Measurements from ENCODE around the gene G2E3. TPM values are rescaled to one million over a fixed set of nuclear protein-coding genes. Genes with fewer than 3 reads are reported as not detected.

G2E3 gene
- total RNA-seq, 1 donor from 2014 or later, result 14.0 TPM

DNA sequence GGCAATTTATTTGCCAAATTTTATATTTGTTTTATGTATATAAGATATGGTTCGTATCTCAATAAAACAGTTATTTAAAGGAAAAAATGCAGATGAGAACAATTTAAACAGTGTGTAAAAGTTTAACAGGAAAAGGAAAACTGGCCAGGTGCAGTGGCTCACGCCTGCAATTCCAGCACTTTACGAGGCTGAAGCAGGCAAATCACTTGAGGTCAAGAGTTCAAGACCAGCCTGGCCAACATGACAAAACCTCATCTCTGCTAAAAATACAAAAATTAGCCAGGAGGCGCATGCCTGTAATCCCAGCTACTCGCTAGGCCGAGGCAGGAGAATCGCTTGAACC lies 22.3 kb downstream of the G2E3 start:
- Histone ChIP-seq H3K4me1 (no peaks in the 10 kb centered on the region), H3K9me3 (no peaks in the 10 kb centered on the region), H3K36me3 (no peaks in the 10 kb centered on the region), H3K27ac (no peak overlapping the region), H3K27me3 (no peaks in the 10 kb centered on the region), H3K4me3 (no peak overlapping the region)
- intact Hi-C loops (cut with DNase I), result no loop called here
- ATAC-seq, result no peak
- no peak for TF ChIP-seq CTCF (IDR thresholded peaks at IDR 0.05)
- no peak for DNase-seq

DNA sequence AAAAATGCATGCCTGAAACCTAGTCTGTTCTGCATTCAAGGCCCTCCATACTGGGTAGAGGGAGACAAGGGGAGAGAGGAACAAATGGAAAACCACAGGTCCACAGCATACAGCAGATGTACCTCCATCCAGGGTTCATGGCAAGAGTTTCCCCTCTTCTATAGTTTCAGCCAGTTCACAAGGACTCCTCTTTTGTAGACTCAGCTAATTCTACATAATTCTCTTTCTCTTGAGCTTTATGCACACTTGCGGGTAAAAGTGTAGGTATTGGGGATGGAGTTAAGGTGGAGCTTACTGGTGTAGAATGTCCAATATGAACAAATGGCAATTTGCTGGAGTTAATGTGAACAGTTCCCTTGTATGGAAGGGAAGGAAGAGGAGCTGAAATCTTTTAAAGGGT lies 23.4 kb downstream of the G2E3 start:
- no peak overlapping the region for H3K4me3 ChIP-seq
- intact Hi-C loops (cut with DNase I), result no loop called here
- H3K4me1 ChIP-seq, result no peaks in the 10 kb centered on the region
- no peak overlapping the region for H3K27ac ChIP-seq
- no peaks in the 10 kb centered on the region for H3K9me3 ChIP-seq
- no peaks in the 10 kb centered on the region for H3K27me3 ChIP-seq
- no peaks in the 10 kb centered on the region for H3K36me3 ChIP-seq
- TF ChIP-seq CTCF (IDR thresholded peaks at IDR 0.05), result no peak
- DNase-seq, result no peak
- ATAC-seq, result no peak

DNA sequence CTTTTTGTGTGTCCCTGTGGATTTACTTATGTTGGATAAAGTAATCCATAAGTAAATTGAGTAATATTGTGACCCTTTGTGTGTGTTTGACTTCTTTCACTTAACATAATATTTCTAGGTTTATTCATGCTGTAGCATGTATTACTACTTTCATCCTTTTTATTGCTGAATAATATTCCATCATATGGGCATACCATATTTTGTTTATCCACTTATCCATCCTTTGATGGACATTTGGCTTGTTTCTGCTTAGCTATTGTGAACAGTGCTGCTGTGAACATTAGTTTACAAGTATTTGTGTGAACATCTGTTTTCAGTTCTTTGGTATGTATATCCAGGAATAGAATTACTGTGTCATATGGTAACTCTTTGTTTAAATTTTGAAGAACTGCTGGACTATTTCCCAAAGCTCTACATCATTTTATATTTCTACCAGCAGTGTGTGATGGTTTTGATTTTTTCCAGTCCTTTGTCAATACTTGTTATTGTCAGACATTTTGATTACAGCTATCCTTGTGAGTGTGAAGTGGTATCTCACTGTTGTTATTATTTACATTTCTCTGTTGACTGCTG lies 25.2 kb downstream of the G2E3 start:
- no peak for DNase-seq
- Histone ChIP-seq H3K27me3 (no peaks in the 10 kb centered on the region), H3K9me3 (no peaks in the 10 kb centered on the region), H3K4me1 (no peaks in the 10 kb centered on the region), H3K4me3 (no peak overlapping the region), H3K27ac (no peak overlapping the region), H3K36me3 (no peaks in the 10 kb centered on the region)
- intact Hi-C loops (cut with DNase I), result no loop called here
- TF ChIP-seq CTCF (IDR thresholded peaks at IDR 0.05), result no peak
- no peak for ATAC-seq

GRCh38 chr14:30585204-30585603 lies 26.2 kb downstream of the G2E3 start:
- Histone ChIP-seq H3K4me1 (no peaks in the 10 kb centered on the region), H3K27ac (no peak overlapping the region), H3K9me3 (no peaks in the 10 kb centered on the region), H3K4me3 (no peak overlapping the region), H3K36me3 (peaks cover 9% of the 10 kb centered on the region), H3K27me3 (no peaks in the 10 kb centered on the region)
- DNase-seq (no peak), ATAC-seq (no peak)
- no peak for TF ChIP-seq CTCF (IDR thresholded peaks at IDR 0.05)
- intact Hi-C loops (cut with DNase I), result no loop called here

GRCh38 chr14:30587141-30587540 lies 28.2 kb downstream of the G2E3 start:
- Histone ChIP-seq H3K4me3 (no peak overlapping the region), H3K27me3 (no peaks in the 10 kb centered on the region), H3K4me1 (no peaks in the 10 kb centered on the region), H3K27ac (no peak overlapping the region), H3K9me3 (no peaks in the 10 kb centered on the region), H3K36me3 (peaks cover 11% of the 10 kb centered on the region)
- intact Hi-C loops (cut with DNase I), result no loop called here
- no peak for TF ChIP-seq CTCF (IDR thresholded peaks at IDR 0.05)
- ATAC-seq (no peak), DNase-seq (no peak)

GRCh38 chr14:30588873-30589272 lies 29.9 kb downstream of the G2E3 start:
- intact Hi-C loops (cut with DNase I), result no loop called here
- Histone ChIP-seq H3K36me3 (peaks cover 11% of the 10 kb centered on the region), H3K4me3 (no peak overlapping the region), H3K4me1 (no peaks in the 10 kb centered on the region), H3K9me3 (no peaks in the 10 kb centered on the region), H3K27me3 (no peaks in the 10 kb centered on the region), H3K27ac (no peak overlapping the region)
- DNase-seq (no peak), ATAC-seq (no peak)
- TF ChIP-seq CTCF (IDR thresholded peaks at IDR 0.05), result no peak

All from upper lobe of right lung (tissue), 1 donor.